Measurements from ENCODE around the gene ATP6V0A4. TPM values are rescaled to one million over a fixed set of nuclear protein-coding genes. Genes with fewer than 3 reads are reported as not detected.

ATP6V0A4 gene
- total RNA-seq, 1 experiment from 2014 or later, result 1.1 TPM

DNA sequence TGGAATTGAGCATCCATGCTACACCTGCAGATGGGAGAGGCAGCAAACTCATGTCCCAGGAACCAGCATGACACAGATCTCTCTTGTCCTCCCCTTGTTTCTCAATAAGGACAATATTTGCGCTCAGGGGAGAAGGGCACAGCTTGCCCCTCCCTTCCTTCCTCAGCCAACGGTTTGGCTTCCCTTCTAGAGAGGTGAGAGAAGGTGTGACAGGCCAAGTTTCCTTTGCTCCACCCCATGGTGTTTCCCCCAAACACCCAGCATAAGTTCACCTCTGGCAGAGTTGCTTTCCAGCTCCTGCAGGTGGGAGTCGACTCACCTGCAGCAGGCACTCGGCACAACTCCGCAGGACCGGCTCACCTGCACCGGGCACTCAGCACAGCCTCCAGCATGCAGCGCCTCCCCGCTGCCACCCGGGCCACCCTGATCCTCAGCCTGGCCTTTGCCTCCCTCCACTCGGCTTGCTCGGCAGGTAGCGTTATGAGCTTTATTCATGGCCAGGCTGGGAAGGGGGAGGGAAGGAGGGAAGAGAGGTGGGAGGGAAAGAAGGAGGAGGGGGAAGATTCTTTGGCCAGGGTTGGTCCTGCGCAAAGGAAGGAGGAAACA, at the start of gene ATP6V0A4, which contains the start of gene TMEM213 (continued):
- TF ChIP-seq OVOL2 (CRISPR knock-in tag; IDR thresholded peaks at IDR 0.05; ENCODE audit: borderline replicate concordance) (no peak), GTF2I (CRISPR knock-in tag; conservative IDR thresholded peaks at IDR 0.05) (no peak), FOXP1 (CRISPR knock-in tag; IDR thresholded peaks at IDR 0.05; ENCODE audit: borderline replicate concordance) (peak; percentile 32; the same call in 1 of the 2 replicates), NR1H2 (CRISPR knock-in tag; IDR thresholded peaks at IDR 0.05) (no peak), CREB1 (CRISPR knock-in tag; IDR thresholded peaks at IDR 0.05) (no peak)
- TF ChIP-seq, protein P1, sequence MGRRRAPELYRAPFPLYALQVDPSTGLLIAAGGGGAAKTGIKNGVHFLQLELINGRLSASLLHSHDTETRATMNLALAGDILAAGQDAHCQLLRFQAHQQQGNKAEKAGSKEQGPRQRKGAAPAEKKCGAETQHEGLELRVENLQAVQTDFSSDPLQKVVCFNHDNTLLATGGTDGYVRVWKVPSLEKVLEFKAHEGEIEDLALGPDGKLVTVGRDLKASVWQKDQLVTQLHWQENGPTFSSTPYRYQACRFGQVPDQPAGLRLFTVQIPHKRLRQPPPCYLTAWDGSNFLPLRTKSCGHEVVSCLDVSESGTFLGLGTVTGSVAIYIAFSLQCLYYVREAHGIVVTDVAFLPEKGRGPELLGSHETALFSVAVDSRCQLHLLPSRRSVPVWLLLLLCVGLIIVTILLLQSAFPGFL (CRISPR knock-in tag; IDR thresholded peaks at IDR 0.05; ENCODE audit: borderline replicate concordance), result no peak

DNA sequence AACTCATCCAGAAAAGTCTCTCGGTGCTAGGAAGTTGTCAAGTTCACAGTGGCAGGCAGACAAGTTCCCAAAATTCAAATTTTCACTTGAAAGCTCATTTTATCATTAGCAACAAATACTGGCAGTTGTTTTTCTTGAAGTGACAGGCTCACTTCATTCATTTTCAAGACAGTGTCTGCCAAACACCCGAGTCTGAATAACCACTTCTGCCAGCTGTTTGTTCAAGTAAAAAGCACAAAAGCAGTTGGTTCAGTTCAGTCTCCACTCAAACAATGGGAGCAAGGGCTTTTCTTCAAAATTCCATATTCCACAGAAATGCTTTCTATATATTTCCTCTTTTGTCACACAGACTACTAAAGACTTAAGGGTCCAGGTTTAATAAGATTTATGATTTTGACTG, 47.7 kb upstream of the ATP6V0A4 start:
- H3K27me3 Mint-ChIP-seq (ENCODE audit: low read depth), result no peaks in the 10 kb centered on the region
- CTCF ChIA-PET, result no interaction called here
- no peak overlapping the region for H3K27ac Mint-ChIP-seq
- POLR2A ChIA-PET, result no interaction called here
- H3K4me3 Mint-ChIP-seq, result no peak overlapping the region
- peaks cover 12% of the 10 kb centered on the region for H3K9me3 Mint-ChIP-seq
- ATAC-seq (no peak), DNase-seq (ENCODE audit: low spot score) (no peak)
- H3K4me1 Mint-ChIP-seq, result peaks cover 23% of the 10 kb centered on the region
- peaks cover 29% of the 10 kb centered on the region for H3K36me3 Mint-ChIP-seq
- TF ChIP-seq JUN (CRISPR knock-in tag; IDR thresholded peaks at IDR 0.05) (no peak), TEAD1 (CRISPR knock-in tag; IDR thresholded peaks at IDR 0.05) (no peak), USF2 (CRISPR knock-in tag; IDR thresholded peaks at IDR 0.05) (no peak), ZNF138 (CRISPR knock-in tag; conservative IDR thresholded peaks at IDR 0.05) (no peak), EMX1 (CRISPR knock-in tag; IDR thresholded peaks at IDR 0.05) (no peak), ZNF671 (CRISPR knock-in tag; IDR thresholded peaks at IDR 0.05) (no peak), RELA (CRISPR knock-in tag; IDR thresholded peaks at IDR 0.05; ENCODE audit: borderline replicate concordance) (no peak), PRRX2 (CRISPR knock-in tag; IDR thresholded peaks at IDR 0.05) (no peak), FOXK1 (CRISPR knock-in tag; IDR thresholded peaks at IDR 0.05) (no peak), ZNF317 (CRISPR knock-in tag; IDR thresholded peaks at IDR 0.05; ENCODE audit: borderline replicate concordance, low read depth) (no peak), ZNF425 (CRISPR knock-in tag; conservative IDR thresholded peaks at IDR 0.05) (no peak)
- TF ChIP-seq, protein P2, sequence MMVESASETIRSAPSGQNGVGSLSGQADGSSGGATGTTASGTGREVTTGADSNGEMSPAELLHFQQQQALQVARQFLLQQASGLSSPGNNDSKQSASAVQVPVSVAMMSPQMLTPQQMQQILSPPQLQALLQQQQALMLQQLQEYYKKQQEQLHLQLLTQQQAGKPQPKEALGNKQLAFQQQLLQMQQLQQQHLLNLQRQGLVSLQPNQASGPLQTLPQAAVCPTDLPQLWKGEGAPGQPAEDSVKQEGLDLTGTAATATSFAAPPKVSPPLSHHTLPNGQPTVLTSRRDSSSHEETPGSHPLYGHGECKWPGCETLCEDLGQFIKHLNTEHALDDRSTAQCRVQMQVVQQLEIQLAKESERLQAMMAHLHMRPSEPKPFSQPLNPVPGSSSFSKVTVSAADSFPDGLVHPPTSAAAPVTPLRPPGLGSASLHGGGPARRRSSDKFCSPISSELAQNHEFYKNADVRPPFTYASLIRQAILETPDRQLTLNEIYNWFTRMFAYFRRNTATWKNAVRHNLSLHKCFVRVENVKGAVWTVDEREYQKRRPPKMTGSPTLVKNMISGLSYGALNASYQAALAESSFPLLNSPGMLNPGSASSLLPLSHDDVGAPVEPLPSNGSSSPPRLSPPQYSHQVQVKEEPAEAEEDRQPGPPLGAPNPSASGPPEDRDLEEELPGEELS (CRISPR knock-in tag; IDR thresholded peaks at IDR 0.05), result no peak
- TF ChIP-seq, protein P3, sequence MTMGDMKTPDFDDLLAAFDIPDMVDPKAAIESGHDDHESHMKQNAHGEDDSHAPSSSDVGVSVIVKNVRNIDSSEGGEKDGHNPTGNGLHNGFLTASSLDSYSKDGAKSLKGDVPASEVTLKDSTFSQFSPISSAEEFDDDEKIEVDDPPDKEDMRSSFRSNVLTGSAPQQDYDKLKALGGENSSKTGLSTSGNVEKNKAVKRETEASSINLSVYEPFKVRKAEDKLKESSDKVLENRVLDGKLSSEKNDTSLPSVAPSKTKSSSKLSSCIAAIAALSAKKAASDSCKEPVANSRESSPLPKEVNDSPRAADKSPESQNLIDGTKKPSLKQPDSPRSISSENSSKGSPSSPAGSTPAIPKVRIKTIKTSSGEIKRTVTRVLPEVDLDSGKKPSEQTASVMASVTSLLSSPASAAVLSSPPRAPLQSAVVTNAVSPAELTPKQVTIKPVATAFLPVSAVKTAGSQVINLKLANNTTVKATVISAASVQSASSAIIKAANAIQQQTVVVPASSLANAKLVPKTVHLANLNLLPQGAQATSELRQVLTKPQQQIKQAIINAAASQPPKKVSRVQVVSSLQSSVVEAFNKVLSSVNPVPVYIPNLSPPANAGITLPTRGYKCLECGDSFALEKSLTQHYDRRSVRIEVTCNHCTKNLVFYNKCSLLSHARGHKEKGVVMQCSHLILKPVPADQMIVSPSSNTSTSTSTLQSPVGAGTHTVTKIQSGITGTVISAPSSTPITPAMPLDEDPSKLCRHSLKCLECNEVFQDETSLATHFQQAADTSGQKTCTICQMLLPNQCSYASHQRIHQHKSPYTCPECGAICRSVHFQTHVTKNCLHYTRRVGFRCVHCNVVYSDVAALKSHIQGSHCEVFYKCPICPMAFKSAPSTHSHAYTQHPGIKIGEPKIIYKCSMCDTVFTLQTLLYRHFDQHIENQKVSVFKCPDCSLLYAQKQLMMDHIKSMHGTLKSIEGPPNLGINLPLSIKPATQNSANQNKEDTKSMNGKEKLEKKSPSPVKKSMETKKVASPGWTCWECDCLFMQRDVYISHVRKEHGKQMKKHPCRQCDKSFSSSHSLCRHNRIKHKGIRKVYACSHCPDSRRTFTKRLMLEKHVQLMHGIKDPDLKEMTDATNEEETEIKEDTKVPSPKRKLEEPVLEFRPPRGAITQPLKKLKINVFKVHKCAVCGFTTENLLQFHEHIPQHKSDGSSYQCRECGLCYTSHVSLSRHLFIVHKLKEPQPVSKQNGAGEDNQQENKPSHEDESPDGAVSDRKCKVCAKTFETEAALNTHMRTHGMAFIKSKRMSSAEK (CRISPR knock-in tag; IDR thresholded peaks at IDR 0.05; ENCODE audit: borderline replicate concordance), result no peak
- TF ChIP-seq, protein P4, sequence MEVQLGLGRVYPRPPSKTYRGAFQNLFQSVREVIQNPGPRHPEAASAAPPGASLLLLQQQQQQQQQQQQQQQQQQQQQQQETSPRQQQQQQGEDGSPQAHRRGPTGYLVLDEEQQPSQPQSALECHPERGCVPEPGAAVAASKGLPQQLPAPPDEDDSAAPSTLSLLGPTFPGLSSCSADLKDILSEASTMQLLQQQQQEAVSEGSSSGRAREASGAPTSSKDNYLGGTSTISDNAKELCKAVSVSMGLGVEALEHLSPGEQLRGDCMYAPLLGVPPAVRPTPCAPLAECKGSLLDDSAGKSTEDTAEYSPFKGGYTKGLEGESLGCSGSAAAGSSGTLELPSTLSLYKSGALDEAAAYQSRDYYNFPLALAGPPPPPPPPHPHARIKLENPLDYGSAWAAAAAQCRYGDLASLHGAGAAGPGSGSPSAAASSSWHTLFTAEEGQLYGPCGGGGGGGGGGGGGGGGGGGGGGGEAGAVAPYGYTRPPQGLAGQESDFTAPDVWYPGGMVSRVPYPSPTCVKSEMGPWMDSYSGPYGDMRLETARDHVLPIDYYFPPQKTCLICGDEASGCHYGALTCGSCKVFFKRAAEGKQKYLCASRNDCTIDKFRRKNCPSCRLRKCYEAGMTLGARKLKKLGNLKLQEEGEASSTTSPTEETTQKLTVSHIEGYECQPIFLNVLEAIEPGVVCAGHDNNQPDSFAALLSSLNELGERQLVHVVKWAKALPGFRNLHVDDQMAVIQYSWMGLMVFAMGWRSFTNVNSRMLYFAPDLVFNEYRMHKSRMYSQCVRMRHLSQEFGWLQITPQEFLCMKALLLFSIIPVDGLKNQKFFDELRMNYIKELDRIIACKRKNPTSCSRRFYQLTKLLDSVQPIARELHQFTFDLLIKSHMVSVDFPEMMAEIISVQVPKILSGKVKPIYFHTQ (CRISPR knock-in tag; IDR thresholded peaks at IDR 0.05), result no peak
- TF ChIP-seq, protein P5, sequence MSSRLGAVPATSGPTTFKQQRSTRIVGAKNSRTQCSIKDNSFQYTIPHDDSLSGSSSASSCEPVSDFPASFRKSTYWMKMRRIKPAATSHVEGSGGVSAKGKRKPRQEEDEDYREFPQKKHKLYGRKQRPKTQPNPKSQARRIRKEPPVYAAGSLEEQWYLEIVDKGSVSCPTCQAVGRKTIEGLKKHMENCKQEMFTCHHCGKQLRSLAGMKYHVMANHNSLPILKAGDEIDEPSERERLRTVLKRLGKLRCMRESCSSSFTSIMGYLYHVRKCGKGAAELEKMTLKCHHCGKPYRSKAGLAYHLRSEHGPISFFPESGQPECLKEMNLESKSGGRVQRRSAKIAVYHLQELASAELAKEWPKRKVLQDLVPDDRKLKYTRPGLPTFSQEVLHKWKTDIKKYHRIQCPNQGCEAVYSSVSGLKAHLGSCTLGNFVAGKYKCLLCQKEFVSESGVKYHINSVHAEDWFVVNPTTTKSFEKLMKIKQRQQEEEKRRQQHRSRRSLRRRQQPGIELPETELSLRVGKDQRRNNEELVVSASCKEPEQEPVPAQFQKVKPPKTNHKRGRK (CRISPR knock-in tag; IDR thresholded peaks at IDR 0.05; ENCODE audit: borderline replicate concordance), result no peak
